ENCODE measurements around the gene NFYC.

The NFYC gene

DNA sequence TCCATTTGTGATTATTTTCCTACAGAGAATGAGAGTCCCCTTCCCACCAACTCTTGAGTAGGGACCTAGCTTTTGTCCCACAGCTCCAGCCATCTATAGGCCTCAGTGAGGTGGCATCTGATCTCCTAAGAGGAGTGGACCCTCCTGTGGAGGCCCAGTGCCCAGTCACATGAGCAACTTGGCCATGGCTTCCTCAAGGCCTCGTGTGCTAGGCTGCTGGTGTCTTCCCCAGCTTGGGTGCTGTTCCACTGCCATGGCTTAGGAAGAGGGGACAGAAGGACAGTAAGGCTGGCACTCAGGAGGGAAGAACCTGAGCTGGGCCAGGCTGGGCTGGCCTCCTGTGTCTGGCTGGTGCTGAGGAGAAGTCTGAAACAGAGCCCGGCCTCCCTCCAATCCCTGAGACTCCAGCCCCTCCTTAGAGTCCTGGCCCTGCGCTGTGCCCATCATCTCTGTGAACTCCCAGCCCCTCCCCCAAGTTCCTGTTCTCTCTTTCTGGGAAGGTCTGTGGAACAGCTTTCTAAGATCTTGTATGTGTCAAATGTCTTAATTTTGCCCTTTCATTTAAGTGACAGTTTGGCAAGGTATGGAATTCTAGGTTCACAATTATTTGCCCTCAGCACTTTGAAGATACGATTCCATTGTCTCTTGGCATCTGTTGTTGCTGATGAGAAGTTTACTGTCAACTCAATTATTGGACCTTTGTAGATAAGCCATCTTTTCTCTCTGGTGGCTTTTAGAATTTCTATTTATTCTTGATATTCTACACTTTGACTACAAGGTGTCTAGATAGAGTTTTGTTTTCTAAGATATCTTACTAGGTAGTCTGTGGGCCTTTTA, 85.0 kb downstream of the NFYC start:
- no peak for DNase-seq (ENCODE audit: low spot score)
- in situ Hi-C loops (cut with MboI; ENCODE audit: low pct_unique_long_range_greater_than_20kb, low sequenced_read_pairs, unreplicated experiment), result no loop called here
- TF ChIP-seq, protein P1, sequence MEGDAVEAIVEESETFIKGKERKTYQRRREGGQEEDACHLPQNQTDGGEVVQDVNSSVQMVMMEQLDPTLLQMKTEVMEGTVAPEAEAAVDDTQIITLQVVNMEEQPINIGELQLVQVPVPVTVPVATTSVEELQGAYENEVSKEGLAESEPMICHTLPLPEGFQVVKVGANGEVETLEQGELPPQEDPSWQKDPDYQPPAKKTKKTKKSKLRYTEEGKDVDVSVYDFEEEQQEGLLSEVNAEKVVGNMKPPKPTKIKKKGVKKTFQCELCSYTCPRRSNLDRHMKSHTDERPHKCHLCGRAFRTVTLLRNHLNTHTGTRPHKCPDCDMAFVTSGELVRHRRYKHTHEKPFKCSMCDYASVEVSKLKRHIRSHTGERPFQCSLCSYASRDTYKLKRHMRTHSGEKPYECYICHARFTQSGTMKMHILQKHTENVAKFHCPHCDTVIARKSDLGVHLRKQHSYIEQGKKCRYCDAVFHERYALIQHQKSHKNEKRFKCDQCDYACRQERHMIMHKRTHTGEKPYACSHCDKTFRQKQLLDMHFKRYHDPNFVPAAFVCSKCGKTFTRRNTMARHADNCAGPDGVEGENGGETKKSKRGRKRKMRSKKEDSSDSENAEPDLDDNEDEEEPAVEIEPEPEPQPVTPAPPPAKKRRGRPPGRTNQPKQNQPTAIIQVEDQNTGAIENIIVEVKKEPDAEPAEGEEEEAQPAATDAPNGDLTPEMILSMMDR (IDR thresholded peaks at IDR 0.05; ENCODE audit: extremely low read depth, insufficient read depth, missing control alignments), result no peak

DNA sequence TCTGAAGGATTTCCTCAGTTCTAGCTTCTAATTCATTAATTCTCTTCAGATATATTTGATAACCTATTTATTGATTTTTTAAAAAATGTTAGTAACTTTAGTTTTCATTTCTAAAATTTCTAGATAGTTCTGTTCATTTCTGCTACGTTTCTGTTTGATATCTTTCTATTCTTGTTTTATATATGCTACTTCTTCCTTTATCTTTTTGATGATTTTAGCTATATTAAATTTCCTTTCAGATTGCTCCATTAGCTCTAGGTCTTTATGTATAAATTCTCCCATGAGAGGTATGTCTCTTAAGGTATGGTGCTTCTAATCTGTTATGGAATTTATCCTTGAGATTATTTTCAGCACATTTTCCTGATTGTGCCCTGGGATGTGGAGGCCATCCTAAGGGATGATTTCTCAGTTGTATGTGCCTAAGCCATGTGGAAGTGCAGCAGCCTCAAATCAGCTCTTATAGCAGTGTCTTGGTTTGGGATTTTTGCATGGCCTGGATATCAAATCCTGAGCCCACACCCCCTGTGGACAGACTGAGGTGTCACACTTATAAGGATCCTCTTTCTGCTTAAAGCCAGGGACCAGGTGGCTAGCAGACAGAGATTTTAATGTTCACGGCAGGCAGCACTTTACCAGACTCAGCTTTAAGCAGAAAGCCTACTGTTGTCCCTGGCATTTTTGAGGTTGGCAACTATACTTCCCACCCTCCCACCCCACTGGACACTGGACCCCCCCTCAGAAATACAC, 85.9 kb downstream of the NFYC start:
- in situ Hi-C loops (cut with MboI; ENCODE audit: low pct_unique_long_range_greater_than_20kb, low sequenced_read_pairs, unreplicated experiment), result no loop called here
- no peak for DNase-seq (ENCODE audit: low spot score)

DNA sequence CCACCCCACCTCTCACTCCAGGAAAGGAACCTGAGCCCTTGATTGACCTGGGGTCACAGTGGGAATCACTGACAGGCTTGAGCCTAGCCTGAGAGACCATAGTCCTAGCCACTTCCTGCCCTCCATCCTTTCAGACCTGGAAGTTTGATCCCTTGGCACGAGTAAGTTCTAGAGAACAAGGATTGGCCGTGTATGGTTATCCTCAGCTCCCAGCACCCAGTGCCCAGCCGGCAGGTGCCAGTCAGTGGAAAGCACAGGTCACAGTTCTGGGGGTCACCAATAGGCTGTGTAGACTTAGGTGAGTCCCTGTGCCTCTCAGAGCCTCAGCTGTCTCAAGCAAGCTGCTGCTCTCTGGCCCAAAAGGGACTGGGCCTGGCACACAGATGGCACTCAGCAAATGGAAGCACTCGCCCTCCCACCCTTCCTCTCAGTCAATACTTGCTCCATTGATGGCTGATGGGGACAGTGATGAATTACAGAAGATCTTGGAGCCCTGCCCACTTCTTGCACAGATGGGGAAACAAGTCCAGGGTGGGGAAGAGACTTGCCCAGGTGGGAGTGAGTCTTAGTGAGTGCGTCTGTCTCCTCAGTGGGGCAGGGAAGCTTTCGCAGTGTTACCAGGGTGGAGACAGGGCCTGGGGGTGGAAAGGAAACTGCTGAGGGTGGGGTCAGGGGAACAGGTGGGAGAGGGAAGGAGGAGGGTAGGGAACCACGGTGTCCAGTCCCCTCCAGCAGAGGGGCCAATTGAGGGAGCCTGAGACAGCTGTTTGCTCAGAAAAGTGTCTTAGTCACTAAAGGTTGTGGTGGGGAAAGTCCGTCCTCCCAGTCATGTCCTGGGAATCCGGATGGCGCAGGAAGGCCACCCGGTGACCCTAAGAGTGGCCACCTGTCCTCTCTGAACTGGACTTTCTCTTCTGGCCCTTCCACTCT, 89.4 kb downstream of the NFYC start:
- TF ChIP-seq, protein P1 (IDR thresholded peaks at IDR 0.05; ENCODE audit: extremely low read depth, insufficient read depth, missing control alignments), result no peak
- no peak for DNase-seq (ENCODE audit: low spot score)
- in situ Hi-C loops (cut with MboI; ENCODE audit: low pct_unique_long_range_greater_than_20kb, low sequenced_read_pairs, unreplicated experiment), result loop anchor here (10.0 kb wide), 1 partner anchor 64 kb away; no protein-coding TSS in a partner anchor

More for the DNA sequence above, 85.9 kb downstream of the NFYC start:
- TF ChIP-seq, protein P1 (IDR thresholded peaks at IDR 0.05; ENCODE audit: extremely low read depth, insufficient read depth, missing control alignments), result no peak

DNA sequence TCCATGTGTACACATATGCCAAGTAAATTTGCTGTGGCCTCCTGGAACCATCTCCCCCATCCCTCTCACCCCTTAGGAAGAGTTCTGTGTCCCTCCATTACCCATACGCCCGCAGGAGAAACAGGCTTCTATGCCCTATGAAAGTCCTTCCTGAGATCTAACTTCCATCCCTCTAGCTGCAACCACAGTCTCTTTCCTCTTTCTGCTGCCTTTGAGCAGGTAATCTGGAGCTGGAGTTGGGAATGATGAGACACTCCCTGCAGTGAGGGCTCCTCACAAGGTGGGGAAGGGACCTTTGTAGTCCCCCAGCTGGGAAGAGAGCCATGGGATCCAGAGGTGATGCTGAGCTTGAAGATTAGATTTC, 90.1 kb downstream of the NFYC start:
- in situ Hi-C loops (cut with MboI; ENCODE audit: low pct_unique_long_range_greater_than_20kb, low sequenced_read_pairs, unreplicated experiment), result loop anchor here (10.0 kb wide), 1 partner anchor 63 kb away; no protein-coding TSS in a partner anchor

DNA sequence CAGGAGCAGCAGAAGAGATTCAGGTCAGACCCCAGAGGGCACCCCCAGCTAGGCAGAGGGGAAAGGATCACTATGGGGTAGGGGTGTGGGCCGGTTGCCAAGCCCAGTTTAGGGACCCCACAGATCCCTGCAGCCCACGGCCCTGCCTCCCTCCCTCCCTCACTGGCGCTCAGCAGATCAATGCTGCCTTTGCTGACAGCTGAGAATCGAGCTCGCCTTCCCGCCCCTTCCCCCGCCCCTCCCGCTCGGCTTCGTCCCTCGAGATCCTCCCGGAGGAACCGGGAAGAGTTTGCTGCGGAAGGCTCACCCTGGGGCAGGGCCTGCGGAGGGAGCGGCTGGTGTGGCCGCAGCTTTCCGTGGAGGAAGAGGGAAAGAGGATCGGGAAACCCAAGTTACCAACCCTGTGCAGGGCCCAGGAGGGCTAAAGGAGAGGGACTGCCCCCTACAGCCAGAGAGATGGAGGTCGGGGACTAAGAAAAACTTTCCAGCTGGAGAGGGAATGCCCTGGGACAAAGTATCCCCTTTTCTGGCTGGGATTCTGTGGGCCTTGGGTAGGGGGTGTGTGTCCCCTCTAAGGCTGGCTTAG, 91.0 kb downstream of the NFYC start:
- in situ Hi-C loops (cut with MboI; ENCODE audit: low pct_unique_long_range_greater_than_20kb, low sequenced_read_pairs, unreplicated experiment), result loop anchor here (10.0 kb wide), 1 partner anchor 62 kb away; no protein-coding TSS in a partner anchor
- DNase-seq (ENCODE audit: low spot score), result no peak
- TF ChIP-seq, protein P1 (IDR thresholded peaks at IDR 0.05; ENCODE audit: extremely low read depth, insufficient read depth, missing control alignments), result no peak

More for the DNA sequence above, 90.1 kb downstream of the NFYC start:
- TF ChIP-seq, protein P1 (IDR thresholded peaks at IDR 0.05; ENCODE audit: extremely low read depth, insufficient read depth, missing control alignments), result no peak
- no peak for DNase-seq (ENCODE audit: low spot score)

Measured in GM13977 (cell line).